Measurements from ENCODE around the gene SMAD3.

GRCh38 chr15:67138891-67139855 is 73.8 kb downstream of the SMAD3 start:
- TF ChIP-seq POLR2A (IDR thresholded peaks at IDR 0.05; ENCODE audit: low read length) (no peak), GATA1 (IDR thresholded peaks at IDR 0.05; ENCODE audit: low read depth, low read length) (no peak)

Measured in erythroblast (primary cell).